ENCODE results near the gene SHC3. TPM values are rescaled to one million over a fixed set of nuclear protein-coding genes. Genes with fewer than 3 reads are reported as not detected.

The SHC3 gene
- total and polyA plus RNA-seq, 9 of the 15 experiments (the other 6 are each of a cell fraction or from before 2014, with no cell fraction given): not detected

DNA sequence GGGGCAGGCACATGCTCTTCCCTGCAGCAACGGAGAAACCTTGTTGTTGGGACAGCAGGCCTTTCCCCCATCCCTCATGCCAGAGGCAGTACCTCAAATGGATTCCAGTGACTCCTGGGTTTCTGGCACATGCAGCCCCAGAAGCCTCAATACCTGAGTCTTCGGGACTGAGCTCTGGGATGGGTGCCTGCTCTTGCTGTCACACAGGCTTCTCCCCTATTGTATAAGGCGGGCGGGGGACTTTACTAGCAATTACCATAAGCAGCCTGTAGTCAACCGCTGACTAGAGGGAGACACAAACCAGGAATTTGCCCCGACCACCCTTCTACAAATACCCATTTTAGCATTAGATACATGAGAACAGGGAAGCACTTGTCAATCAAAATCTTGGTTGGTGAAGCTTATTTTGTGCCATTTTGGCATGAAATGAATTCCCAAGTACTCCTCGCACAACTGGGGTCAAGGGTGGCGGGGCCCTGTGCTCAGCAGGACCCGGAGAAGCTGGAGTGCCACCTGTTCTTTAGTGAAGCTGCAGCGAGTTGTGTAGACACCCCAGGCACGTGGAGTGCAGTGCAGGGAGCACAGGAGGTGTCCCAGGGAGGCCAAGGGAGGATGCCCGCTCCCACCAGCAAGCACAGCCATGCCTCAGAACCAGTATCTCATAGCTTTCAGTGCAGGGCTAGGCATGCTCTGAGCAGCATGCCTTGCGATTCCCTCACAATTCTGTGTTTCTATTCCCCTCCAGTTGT, 166.2 kb downstream of the SHC3 start (continued):
- TF ChIP-seq, protein P1, sequence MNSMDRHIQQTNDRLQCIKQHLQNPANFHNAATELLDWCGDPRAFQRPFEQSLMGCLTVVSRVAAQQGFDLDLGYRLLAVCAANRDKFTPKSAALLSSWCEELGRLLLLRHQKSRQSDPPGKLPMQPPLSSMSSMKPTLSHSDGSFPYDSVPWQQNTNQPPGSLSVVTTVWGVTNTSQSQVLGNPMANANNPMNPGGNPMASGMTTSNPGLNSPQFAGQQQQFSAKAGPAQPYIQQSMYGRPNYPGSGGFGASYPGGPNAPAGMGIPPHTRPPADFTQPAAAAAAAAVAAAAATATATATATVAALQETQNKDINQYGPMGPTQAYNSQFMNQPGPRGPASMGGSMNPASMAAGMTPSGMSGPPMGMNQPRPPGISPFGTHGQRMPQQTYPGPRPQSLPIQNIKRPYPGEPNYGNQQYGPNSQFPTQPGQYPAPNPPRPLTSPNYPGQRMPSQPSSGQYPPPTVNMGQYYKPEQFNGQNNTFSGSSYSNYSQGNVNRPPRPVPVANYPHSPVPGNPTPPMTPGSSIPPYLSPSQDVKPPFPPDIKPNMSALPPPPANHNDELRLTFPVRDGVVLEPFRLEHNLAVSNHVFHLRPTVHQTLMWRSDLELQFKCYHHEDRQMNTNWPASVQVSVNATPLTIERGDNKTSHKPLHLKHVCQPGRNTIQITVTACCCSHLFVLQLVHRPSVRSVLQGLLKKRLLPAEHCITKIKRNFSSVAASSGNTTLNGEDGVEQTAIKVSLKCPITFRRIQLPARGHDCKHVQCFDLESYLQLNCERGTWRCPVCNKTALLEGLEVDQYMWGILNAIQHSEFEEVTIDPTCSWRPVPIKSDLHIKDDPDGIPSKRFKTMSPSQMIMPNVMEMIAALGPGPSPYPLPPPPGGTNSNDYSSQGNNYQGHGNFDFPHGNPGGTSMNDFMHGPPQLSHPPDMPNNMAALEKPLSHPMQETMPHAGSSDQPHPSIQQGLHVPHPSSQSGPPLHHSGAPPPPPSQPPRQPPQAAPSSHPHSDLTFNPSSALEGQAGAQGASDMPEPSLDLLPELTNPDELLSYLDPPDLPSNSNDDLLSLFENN (IDR thresholded peaks at IDR 0.05; ENCODE audit: low read depth in 2 of 2, low read length in 2 of 2): no peak
- TF ChIP-seq TEAD4 (IDR thresholded peaks at IDR 0.05; ENCODE audit: low read length): no peak
- no peak for TF ChIP-seq TEAD4 (CRISPR knock-in tag; IDR thresholded peaks at IDR 0.05; ENCODE audit: borderline replicate concordance)

DNA sequence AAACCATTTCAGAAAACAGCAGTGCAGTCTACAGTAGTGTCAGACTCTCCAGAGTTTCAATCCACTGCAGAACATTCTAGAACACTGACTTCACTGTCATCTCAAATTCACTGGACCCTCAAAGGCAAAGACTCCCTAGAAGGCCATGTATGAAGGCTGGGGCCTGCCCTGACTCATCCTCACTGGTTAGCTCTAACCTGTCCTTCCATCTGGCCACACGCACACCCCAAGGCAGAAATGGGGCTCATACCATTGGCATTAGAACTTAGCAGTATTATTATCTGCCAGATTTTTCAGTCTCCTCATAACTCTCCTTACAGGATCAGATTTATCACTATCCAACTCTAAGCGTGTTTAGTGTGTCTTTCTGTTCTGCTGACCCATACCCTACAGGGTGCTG, 166.9 kb downstream of the SHC3 start:
- no peaks in the 10 kb centered on the region for H4K20me1 ChIP-seq (replicated peaks; ENCODE audit: control insufficient read depth, insufficient read depth, low read length)
- in situ Hi-C loops (cut with MboI): loop anchor here (25.0 kb wide), 1 partner anchor 1049 kb away; the partner anchor contains the start of gene CDK20
- no peak overlapping the region for H2AFZ ChIP-seq (ENCODE audit: low read depth, low read length)
- ATAC-seq: no peak
- FAIRE-seq: no peak
- H3K4me3 ChIP-seq: no peak overlapping the region
- H3K27me3 ChIP-seq (ENCODE audit: control insufficient read depth in 2 of 2, insufficient read depth in 2 of 2, low read length in 2 of 2): peaks cover 0 to 17% of the 10 kb centered on the region in 2 experiments; a peak in 2 of 5 replicates
- TF ChIP-seq, protein P2, sequence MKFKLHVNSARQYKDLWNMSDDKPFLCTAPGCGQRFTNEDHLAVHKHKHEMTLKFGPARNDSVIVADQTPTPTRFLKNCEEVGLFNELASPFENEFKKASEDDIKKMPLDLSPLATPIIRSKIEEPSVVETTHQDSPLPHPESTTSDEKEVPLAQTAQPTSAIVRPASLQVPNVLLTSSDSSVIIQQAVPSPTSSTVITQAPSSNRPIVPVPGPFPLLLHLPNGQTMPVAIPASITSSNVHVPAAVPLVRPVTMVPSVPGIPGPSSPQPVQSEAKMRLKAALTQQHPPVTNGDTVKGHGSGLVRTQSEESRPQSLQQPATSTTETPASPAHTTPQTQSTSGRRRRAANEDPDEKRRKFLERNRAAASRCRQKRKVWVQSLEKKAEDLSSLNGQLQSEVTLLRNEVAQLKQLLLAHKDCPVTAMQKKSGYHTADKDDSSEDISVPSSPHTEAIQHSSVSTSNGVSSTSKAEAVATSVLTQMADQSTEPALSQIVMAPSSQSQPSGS (CRISPR knock-in tag; IDR thresholded peaks at IDR 0.05): no peak
- TF ChIP-seq ZNF121 (CRISPR knock-in tag; conservative IDR thresholded peaks at IDR 0.05): no peak
- TF ChIP-seq NFXL1 (CRISPR knock-in tag; IDR thresholded peaks at IDR 0.05): no peak
- TF ChIP-seq, protein P3, sequence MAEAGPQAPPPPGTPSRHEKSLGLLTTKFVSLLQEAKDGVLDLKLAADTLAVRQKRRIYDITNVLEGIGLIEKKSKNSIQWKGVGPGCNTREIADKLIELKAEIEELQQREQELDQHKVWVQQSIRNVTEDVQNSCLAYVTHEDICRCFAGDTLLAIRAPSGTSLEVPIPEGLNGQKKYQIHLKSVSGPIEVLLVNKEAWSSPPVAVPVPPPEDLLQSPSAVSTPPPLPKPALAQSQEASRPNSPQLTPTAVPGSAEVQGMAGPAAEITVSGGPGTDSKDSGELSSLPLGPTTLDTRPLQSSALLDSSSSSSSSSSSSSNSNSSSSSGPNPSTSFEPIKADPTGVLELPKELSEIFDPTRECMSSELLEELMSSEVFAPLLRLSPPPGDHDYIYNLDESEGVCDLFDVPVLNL (CRISPR knock-in tag; IDR thresholded peaks at IDR 0.05; ENCODE audit: low read depth): no peak
- no peaks in the 10 kb centered on the region for H3K36me3 ChIP-seq (ENCODE audit: control insufficient read depth, insufficient read depth, low read length)
- no peaks in the 10 kb centered on the region for H3K79me2 ChIP-seq (ENCODE audit: control insufficient read depth, insufficient read depth, low read length)
- no peaks in the 10 kb centered on the region for H3K4me1 ChIP-seq (replicated peaks in 1 of 2; ENCODE audit: control insufficient read depth in 2 of 2, insufficient read depth in 2 of 2, low read length in 2 of 2)
- intact Hi-C loops (cut with micrococcal nuclease): no loop called here
- no peak for DNase-seq (ENCODE audit: extremely low read depth in 1 of 4, low spot score in 3 of 4)
- ChIA-PET CTCF (ENCODE audit: low intra/inter-chr PET ratio) (interaction anchor here (0.5 kb wide), 1 partner anchor 221 kb away, joined by 3 read pairs; no protein-coding TSS in a partner anchor), POLR2A (no interaction called here)
- no TSS peak for BruUV-seq (replicated peaks)
- H3K4me2 ChIP-seq (ENCODE audit: insufficient read depth, low read length): no peak overlapping the region
- no peaks in the 10 kb centered on the region for H3K9me3 ChIP-seq (replicated peaks; ENCODE audit: control insufficient read depth, insufficient read depth, low read depth, low read length)
- H3K9ac ChIP-seq (ENCODE audit: insufficient read depth in 1 of 2, low read depth in 2 of 2, low read length in 2 of 2): no peak overlapping the region
- WGBS (ENCODE audit: insufficient coverage, low coverage, missing lambda C conversion rate): 0% methylated on average over 2 of the region's 2 CpGs
- no peak overlapping the region for H3K27ac ChIP-seq (ENCODE audit: extremely low read depth, low read depth, low read length)
- no peaks in the 10 kb centered on the region for H3K9me1 ChIP-seq (ENCODE audit: control insufficient read depth, insufficient read depth, low read length)
